Activated CD8-positive, alpha-beta memory T cell treated with anti-CD3 and anti-CD28 coated beads, Interleukin-2, amount 50 U/mL, for 48 hours (primary cell): ENCODE measurements around the gene ST7L.
"Not testable (repeated sequence)": the region's sequence is repeated elsewhere in the genome, so short reads cannot be mapped to it uniquely, and the experiment has no call there.

Experiments
- DNase-seq: peaks from one replicate; pipeline ENCODE4 v3.0.0-alpha.2; 2020

The ST7L gene

GRCh38 chr1:112513112-112513870 lies 105.7 kb downstream of the ST7L start:
- no peak for DNase-seq

DNA sequence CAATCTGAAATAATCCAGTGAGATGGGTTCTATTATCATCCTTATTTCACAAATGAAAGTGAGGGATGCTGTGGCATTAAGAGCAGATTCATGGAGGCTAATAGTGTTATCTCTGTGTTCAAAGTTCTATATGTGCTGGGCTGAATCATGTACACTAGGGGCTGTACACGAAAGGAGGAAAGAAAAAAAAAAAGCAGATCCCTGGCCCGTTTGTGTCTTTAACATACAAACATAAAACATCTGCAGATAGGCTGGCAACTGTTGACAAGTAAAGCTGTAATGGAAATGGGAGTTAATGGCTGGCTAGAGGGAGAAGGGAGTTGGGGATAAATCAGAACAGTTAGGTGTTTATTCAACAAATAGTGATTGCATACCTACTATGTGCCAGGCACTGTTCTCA lies 107.0 kb downstream of the ST7L start:
- no peak for DNase-seq

- DNase-seq: no peak
These were observed 108.6 kb downstream of the ST7L start for GRCh38 chr1:112510340-112510739.

GRCh38 chr1:112509660-112510178 lies 109.2 kb downstream of the ST7L start:
- no peak for DNase-seq

DNA sequence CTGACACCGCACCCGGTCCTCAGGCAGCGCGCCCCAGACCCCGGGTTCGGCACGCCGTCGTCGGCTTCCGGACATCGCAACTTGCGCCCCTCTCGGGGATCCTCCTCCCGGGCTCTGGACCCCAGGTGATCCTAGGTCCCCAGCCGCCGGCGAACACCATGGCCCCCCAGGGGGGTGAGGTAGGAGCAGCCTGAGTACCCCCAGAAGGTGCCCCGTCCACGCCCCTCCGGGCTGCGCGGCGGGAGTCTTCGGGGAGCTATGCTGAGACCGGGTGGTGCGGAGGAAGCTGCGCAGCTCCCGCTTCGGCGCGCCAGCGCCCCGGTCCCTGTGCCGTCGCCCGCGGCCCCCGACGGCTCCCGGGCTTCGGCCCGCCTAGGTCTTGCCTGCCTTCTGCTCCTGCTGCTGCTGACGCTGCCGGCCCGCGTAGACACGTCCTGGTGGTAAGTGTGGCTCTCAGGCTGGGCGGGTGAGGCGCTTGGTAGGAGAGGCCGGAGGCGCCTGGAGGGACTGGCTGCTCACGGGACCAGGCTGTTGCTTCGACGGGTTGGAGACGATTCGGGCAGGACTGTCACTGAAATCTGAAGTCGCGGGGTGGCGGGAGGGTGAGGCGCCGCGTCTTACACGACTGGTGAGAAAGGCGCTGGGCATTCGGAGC lies 109.8 kb downstream of the ST7L start:
- peak; percentile 62 for DNase-seq

GRCh38 chr1:112508278-112509004 lies 110.5 kb downstream of the ST7L start, which contains the start of gene WNT2B:
TSS of gene WNT2B (plus strand) at chr1:112508965. CDS start at chr1:112509263, 298 bp downstream.
- DNase-seq: peak; percentile 75

DNA sequence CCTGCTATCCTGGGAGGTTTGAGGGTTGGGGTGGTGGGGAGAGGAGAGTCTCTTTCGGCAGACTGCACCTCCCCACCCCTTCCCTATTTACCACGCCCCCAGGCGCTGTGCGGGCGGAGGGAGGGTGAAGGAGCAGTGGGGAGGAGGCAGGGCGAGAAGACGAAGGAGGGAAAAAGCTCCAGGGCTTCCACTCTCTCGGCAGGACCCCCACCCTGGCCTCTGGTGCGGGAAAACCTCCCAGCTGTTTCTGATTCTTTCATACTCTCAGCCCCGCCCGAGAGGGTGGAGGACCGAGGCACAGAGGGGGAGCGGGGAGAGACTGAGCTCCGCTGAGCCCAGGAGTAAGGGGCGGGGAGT lies 111.0 kb downstream of the ST7L start:
- no peak for DNase-seq

GRCh38 chr1:112507336-112507735 lies 111.6 kb downstream of the ST7L start:
- DNase-seq: no peak

- DNase-seq: no peak
These were observed 112.2 kb downstream of the ST7L start for GRCh38 chr1:112506731-112507130.

- DNase-seq: no peak
These were observed 112.6 kb downstream of the ST7L start for GRCh38 chr1:112506306-112506705.

GRCh38 chr1:112505878-112506277 lies 113.1 kb downstream of the ST7L start:
- DNase-seq: no peak

DNA sequence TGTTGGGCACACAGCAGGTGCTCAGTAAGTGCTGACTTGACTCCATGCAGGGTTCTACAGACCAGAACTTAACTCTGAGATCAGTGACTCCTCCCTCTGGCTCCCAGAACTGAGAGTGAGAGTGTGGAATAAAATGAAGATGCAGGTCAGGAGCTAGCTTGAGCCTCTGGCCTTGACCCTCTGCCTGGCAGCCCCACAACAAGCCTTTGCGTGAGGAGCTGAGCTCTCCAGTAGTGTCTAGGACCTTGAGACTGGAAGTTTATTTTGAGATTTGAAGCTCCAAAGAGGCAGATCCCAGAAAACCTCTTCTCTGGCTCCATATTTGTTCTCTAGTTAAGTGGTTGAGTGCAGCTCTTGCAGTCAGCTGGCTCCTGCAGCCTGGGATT lies 113.5 kb downstream of the ST7L start:
- DNase-seq: no peak

DNA sequence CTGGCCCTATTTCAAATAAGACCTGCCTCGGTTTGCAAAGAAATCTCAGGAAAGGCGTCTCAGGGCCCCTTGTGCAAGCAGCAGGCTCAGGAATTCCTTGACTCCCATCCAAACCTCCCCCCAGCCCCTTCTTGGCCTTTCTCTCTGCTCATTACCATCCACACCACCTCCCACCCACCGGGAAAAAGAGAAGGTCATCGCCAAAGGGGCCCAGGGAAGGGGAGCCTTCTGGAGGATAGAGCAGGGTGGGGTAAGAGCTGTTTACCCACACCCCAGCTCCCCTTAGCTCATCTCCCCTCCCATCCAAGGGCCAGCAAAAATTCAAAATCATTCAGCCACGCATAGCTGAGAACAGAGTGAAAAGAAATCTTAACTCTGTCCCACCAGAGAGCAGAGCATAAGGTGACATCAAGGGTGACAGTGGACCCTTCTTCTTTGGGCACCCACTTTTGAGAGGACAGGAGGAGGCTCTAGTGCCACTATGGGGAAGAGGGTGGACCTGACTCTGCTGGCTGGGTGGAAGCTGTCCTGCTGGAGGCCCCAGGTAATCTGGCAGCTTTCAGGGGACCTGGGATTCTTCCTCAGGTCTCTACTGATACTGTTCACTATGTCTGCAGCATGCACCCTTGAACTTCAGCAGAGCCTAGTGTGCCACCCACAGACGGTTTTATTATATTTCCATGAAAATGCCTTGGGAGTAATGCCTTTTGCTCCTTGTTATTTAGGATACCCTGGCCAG lies 114.1 kb downstream of the ST7L start:
- no peak for DNase-seq

GRCh38 chr1:112504001-112504660 lies 114.8 kb downstream of the ST7L start:
- no peak for DNase-seq

DNA sequence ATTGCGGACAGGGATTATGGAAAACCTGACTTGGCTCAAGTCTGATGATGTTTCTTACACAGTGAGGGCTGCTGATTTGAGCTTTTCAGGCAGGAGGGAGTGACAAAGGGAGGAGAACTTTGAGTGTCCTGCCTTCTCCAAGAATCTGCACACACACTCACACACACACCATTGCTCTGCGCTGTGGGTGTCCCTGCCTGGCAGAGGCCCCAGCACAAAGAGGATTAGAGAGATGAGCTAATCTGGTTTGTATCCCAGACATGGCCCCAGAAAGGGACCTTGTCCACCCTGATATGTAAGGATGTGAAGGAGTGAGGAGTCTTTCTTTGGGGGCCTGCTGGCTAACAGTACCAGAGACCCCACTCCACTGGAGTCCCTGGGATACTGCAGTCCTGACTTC lies 116.1 kb downstream of the ST7L start:
- DNase-seq: no peak

GRCh38 chr1:112501810-112502641 lies 116.9 kb downstream of the ST7L start:
- peak; percentile 79 for DNase-seq

GRCh38 chr1:112496290-112496689 lies 122.7 kb downstream of the ST7L start:
- no peak for DNase-seq

GRCh38 chr1:112493351-112493750 lies 125.6 kb downstream of the ST7L start:
- no peak for DNase-seq

DNA sequence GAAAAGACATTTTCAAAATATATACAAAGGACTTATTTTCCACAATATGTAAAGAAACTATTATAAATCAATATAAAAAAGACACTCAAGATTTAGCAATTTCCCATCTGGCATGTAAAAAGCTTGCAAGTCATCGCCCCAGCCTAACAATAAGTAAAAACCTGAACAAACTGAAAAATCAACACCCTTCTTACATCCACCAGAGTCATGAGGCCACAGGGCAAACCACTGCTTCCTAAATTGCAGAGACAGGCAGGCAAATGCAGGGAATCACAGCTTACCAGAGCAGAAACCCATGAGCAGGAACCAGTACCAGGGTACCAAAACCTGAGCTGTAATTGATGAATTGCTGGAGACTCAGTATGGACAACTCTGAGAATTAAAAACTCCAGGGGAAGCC lies 126.9 kb downstream of the ST7L start:
- no peak for DNase-seq

DNA sequence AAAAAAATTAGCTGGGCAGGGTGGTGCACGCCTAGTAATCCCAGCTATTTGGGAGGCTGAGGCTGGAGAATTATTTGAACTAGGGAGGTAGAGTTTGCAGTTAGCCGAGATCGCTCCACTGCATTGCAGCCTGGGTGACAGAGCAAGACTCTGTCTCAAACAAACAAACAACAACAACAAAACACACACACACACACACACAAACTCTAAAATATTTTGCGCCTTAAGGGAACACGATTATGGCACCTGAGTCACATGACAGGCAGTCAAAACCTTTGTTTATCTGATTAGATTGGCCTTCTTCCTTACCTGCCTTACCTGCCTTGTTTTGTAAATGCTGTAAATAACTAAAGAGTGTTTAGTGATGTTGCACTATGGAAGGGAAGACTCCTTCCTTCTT lies 130.8 kb downstream of the ST7L start:
- no peak for DNase-seq

GRCh38 chr1:112487686-112488085 lies 131.3 kb downstream of the ST7L start:
- DNase-seq: not testable (repeated sequence)
